Islet of Langerhans (tissue), 1 donor: Measurements from ENCODE around the gene DCST2.

Source experiments
- FAIRE-seq: peaks from one replicate; lab custom pipeline; 2011; peaks lifted over from hg19 to GRCh38; lab: Jason Lieb, UNC

Gene DCST2

GRCh38 chr1:155049651-155050559, 16.3 kb upstream of the DCST2 start:
- no peak for FAIRE-seq

DNA sequence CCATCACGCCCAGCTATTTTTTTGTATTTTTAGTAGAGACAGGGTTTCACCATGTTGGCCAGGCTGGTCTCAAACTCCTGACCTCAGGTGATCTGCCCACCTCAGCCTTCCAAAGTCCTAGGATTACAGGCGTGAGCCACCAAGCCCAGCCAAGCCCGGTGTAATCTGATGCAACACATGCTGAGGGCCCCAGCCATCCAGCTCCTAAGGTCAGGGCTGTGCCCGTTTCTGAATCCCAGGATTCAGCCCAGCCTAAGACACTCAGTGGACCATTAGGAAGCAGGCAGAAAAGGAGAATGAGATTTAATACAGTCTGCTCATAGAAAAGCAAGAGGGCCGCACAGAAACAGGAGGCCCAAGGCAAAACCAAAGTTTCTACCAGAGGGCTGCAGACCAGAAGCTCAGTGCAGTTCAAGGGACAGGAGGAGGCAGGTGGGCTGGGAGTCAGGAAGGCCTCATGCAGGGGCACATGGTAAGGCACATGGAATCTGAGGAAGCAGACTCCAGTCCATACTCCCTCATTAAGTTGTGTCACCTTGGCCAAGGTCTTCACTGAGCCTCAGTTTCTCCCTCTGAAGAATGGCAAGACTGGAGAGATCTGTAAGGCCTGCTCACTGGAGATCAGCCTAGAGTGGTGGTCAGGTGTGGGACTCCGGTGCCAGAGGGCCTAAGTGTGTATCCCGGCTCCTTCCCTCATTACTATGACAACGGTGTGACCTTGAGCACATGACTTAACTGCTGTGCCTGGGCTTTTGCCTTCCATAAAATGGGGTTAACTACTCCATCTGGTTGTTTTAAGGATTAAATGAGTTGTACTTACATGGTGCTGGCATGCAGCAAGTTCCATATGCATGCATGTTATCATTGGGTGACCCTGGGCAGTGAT, 15.1 kb upstream of the DCST2 start:
- no peak for FAIRE-seq

- FAIRE-seq: peak; percentile 90
These were observed 11.5 kb upstream of the DCST2 start for GRCh38 chr1:155044812-155045657.

- FAIRE-seq: no peak
These were observed 10.8 kb upstream of the DCST2 start for GRCh38 chr1:155044365-155044764.

GRCh38 chr1:155043793-155044192, 10.2 kb upstream of the DCST2 start:
- no peak for FAIRE-seq

DNA sequence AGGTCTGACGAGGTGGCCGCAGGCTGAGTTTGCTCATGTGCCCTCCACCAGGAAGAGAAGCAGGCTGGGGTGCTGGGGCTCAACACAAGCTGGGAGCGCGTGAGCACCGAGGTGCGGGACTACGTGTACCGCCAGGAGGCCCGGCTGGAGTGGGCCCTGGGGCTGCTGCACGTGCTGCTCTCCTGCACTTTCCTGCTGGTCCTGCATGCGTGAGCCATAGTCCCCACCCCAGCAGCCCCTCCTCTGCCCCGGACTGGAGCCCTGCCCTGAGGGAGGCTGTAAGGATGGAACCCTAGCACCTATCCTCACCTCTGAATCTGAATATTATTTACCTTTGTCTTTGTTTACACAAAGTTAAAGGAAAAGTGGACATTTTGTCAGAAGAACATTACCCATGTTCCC, 9.7 kb upstream of the DCST2 start:
- no peak for FAIRE-seq

DNA sequence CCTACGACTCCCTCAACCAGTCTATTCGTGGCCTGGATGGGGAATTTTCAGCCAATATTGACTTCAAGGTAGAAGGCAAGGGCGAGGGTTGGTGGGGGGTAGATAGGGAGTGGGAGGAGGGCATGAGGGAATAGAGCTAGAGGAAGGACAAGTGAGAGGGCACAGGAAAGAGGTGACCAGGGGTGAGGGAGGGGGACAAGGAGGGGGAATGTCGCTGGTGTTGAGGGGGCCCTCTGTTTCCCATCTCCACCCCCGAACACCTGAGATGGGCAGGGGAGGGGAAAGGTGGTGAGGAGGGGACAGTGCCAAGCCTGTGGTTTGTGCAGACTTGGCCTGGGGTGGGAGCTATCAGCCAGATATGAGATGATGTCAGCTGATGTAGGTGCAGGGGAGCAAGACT, 9.2 kb upstream of the DCST2 start:
- FAIRE-seq: no peak

DNA sequence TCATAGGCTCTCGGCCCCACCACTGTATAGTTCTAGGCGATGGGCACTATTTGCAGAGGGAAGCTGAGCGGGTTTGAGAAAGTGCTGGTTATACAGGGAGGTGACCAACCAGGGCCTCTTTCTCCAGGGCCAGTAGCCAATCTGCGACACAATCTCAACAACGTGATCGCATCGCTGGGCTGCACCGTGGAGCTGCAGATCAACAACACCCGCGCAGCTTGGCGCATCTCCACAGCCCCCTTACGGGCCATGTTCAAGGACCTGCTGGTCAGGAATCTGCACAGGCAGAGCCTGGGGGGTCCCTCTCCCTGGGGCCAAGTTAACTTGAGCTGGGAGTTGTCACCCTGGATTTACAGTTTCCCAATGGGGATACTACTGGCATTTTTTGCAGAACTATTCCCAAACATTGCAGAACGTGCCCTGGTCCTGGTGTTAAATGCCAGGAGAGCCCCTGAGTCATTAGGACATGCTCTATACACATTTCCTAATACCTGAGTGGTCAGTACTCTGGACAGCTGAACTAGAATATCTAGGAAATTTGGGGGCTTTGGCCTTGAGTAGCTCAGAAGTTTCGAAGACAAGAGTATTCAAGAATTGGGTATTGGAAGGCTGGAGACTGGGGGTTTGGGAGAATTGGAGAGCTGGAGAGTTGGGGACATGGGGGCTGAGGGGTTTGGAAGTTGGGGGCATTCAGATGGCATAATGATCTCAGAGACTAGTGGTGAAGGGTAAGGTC, 6.9 kb upstream of the DCST2 start:
- no peak for FAIRE-seq

- no peak for FAIRE-seq
These were observed 5.7 kb upstream of the DCST2 start for GRCh38 chr1:155039308-155039669.

DNA sequence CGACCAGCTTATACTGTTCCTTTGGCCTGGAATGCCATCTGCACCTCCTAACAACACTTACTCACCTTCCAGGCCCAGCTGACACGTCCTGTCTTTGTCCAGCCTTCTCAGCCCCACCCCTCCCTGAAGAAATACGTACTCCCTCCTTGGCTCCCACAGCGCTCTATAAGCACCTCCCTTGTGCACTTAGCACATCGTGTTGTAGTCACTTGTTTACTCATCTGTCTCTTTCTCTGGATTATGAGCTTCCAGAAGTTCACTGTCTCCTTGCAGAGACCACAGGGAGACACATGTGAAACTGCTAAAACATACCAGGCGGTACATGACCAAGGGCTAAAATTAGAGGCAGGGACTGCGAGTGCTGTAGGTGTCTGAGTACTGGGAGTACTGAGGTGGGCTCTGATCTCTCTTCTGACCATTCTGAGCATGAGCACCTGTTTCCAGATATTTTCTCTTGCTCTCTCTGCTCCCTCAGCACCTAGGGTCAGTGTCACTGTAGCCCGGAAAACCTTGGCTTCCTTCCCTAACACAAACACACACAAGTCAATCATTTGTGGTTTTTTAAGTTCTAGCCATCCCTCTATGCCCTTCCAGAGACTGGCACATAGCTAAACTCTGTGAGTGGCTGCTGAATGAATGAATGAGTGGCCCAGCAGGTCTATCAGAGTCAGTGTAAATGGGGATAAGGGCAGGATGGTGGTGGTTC, 5.2 kb upstream of the DCST2 start:
- FAIRE-seq: no peak

DNA sequence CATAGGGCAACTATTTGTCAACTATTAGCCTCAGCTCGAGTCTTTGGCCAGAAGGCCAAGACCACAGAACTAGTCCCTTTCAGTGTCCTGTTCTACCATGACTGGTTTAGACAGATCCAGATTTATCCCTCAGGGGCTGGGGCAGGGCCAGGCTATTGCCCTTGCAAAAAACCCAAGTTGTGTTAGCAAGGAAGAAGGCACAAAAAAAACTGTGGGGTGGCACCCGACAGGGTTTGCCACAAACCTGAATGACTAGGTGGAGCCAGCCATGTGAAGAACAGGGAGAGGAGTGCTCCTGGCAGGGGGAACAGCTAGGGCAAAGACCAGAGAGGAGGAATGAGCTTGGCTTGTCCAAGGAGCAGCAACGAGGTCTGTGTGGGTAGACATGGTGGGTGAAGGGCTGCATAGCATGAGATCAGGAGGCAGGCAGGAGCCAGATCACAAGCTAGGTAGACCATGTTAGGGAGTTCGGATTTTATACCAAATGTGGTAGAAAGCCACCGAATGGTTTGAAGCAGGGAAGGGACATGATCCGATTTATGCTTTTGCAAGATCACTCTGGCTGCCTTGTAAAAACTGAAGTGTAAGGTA, 4.4 kb upstream of the DCST2 start:
- no peak for FAIRE-seq

DNA sequence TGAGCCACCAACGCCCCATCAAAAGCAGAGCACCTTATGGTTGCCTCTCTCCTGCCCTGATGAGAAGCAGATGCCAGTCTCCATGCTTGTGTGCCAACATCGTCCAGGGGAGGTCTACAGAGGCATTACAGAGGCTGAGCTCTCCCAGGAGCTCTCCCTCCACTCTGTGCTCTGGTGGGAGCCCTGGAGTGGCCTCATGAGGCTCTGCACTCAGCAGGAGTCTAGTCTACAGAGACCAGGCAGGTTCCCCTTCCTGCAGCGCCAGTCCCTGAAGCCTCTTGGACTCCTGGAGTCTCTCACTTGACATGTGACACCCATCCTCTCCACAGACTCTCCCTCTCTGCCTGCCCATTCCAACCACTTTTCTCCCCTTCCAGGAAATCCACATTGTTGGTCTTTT, 3.5 kb upstream of the DCST2 start:
- FAIRE-seq: no peak

- no peak for FAIRE-seq
These were observed 2.4 kb upstream of the DCST2 start for GRCh38 chr1:155035936-155036335.

GRCh38 chr1:155034318-155035208, 982 bp upstream of the DCST2 start:
- no peak for FAIRE-seq

GRCh38 chr1:155032886-155033285, 695 bp downstream of the DCST2 start:
- FAIRE-seq: no peak

- FAIRE-seq: no peak
These were observed 2.7 kb downstream of the DCST2 start for GRCh38 chr1:155030899-155031298.

DNA sequence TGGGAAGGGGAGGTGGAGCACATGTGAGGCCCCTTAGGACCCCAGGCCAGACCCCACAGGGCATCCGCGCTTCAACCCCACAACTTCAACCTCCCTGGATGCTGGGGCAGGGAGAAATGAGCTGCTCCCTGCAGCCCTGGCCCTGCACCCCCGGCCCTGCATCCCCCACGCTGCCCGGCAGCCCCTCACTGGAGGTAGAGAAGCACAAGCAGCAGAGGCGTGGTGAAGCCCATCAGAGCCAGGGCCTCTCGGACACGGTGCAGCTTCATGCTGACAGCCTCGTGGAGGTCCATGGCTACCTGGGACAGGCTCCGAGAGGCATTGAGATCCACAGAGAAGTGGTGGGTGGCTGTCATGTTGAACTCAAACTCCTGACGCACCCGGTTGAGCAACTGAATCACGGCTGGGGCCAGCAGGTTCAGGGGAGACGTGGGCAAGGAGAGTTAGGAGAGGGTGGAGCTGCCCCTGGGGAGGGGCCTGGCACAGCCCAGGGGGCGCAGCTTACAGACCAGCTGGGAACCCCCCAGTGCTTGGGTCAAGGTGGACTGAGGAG, 3.3 kb downstream of the DCST2 start:
- no peak for FAIRE-seq

DNA sequence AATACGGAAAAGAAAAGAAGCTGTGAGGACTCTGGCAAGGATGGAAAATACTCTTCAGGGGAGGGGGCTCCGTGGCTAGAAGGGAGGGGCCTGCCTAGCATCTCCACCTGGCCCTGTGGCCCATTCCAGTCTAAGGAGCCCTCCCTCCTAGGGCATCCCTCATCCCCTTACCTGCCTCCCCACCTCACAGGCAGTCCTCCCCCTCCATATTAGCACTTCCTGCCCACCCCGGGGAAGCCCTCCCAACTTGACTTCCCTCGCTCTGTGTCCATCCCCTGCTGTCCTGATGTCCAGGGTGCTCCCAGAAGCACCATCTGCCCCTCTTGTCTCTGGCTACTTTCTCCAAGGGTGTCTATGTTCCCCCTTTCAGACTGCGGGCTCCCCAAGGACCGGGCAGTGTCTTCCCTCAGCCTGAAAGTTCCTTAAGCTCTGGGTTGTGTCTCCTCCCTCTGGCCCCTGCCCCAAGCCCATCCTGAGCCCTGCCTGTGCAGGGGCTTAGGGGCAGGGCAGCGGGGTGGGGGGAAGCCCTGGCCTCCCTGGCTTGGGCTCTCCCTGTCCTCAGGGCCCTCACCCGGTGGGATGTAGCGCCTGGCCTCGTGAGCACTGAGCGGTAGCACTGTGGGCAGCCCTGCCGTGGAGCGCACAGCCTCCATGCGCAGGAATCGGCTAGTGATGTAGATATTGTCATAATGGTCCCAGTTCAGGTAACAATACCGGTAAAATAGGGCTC, 3.9 kb downstream of the DCST2 start:
- no peak for FAIRE-seq

- no peak for FAIRE-seq
These were observed 7.0 kb downstream of the DCST2 start for GRCh38 chr1:155026588-155026987.
